Measurements from ENCODE around the gene GJA3.

DNA sequence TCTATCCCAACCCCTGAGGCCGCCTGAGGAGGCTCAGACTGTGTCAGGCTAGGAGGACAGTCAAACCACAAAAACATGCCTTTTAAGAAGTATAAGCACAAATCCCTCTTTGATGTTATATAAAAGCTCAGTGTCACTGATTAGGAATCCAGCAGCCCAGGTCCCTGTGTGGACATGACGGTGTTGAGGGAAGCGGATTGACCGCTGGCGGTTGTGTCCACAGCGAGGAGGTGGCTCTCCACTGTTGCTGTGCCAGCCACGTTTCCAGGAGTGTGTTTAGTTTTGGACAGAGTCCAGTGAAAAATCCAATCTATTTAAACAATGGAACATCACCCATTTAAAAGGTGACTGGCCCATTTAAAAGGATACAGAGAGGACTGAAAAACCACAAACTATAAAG, 7.5 kb upstream of the GJA3 start:
- TF ChIP-seq, protein P1, sequence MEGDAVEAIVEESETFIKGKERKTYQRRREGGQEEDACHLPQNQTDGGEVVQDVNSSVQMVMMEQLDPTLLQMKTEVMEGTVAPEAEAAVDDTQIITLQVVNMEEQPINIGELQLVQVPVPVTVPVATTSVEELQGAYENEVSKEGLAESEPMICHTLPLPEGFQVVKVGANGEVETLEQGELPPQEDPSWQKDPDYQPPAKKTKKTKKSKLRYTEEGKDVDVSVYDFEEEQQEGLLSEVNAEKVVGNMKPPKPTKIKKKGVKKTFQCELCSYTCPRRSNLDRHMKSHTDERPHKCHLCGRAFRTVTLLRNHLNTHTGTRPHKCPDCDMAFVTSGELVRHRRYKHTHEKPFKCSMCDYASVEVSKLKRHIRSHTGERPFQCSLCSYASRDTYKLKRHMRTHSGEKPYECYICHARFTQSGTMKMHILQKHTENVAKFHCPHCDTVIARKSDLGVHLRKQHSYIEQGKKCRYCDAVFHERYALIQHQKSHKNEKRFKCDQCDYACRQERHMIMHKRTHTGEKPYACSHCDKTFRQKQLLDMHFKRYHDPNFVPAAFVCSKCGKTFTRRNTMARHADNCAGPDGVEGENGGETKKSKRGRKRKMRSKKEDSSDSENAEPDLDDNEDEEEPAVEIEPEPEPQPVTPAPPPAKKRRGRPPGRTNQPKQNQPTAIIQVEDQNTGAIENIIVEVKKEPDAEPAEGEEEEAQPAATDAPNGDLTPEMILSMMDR (IDR thresholded peaks at IDR 0.05): no peak
- no peak for TF ChIP-seq POLR2A (IDR thresholded peaks at IDR 0.05)
